ENCODE data around the gene ALK. TPM values are rescaled to one million over a fixed set of nuclear protein-coding genes. Genes with fewer than 3 reads are reported as not detected.

ALK gene
- total and polyA plus RNA-seq, 2 donors (not counting 1 experiment from before 2014, with no cell fraction given), result not detected

DNA sequence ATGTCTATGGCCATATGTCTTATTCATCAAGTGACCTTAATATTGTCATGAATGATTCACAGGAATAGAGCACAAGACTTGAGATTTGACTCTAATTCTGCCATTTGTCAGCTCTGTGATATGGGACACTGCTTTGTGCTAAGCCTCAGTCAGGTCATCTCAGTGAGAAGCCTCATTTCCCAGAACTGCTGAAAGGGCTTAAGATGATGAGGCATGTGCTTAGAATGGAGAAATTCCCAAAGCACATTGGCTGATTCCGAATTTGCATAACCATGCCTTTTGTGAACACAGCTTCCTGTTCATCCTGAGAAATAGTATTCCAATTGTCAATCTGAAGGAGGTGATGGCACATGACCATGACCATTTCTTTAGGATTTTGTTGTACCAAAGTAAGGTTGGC is 218.1 kb downstream of the ALK start:
- no peak overlapping the region for H3K27ac Mint-ChIP-seq
- no peaks in the 10 kb centered on the region for H3K9me3 Mint-ChIP-seq (ENCODE audit: insufficient read depth)
- H3K9ac ChIP-seq (ENCODE audit: low read length), result no peak overlapping the region
- ATAC-seq (ENCODE audit: low read depth) (no peak), DNase-seq (no peak)
- no peak overlapping the region for H3K4me3 ChIP-seq (ENCODE audit: control extremely low read depth in 1 of 5, extremely low read depth in 1 of 5, insufficient read depth in 1 of 5, low read depth in 2 of 5, low read length in 4 of 5)
- TF ChIP-seq EZH2 (IDR thresholded peaks at IDR 0.05; ENCODE audit: borderline replicate concordance, insufficient read depth, low read depth, low read length, poor library complexity, severe bottlenecking), result no peak
- TF ChIP-seq, protein P1, sequence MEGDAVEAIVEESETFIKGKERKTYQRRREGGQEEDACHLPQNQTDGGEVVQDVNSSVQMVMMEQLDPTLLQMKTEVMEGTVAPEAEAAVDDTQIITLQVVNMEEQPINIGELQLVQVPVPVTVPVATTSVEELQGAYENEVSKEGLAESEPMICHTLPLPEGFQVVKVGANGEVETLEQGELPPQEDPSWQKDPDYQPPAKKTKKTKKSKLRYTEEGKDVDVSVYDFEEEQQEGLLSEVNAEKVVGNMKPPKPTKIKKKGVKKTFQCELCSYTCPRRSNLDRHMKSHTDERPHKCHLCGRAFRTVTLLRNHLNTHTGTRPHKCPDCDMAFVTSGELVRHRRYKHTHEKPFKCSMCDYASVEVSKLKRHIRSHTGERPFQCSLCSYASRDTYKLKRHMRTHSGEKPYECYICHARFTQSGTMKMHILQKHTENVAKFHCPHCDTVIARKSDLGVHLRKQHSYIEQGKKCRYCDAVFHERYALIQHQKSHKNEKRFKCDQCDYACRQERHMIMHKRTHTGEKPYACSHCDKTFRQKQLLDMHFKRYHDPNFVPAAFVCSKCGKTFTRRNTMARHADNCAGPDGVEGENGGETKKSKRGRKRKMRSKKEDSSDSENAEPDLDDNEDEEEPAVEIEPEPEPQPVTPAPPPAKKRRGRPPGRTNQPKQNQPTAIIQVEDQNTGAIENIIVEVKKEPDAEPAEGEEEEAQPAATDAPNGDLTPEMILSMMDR (IDR thresholded peaks at IDR 0.05), result no peak
- no peaks in the 10 kb centered on the region for H3K4me1 Mint-ChIP-seq
- H2AFZ ChIP-seq (ENCODE audit: insufficient read depth, low read depth, low read length, poor library complexity, severe bottlenecking), result no peak overlapping the region
- no peaks in the 10 kb centered on the region for H3K9me3 ChIP-seq (ENCODE audit: control extremely low read depth in 1 of 3, control insufficient read depth in 2 of 3, insufficient read depth in 1 of 3, low read length in 2 of 3)
- H3K4me3 Mint-ChIP-seq, result no peak overlapping the region
- peaks cover 6% of the 10 kb centered on the region for H3K27me3 Mint-ChIP-seq
- H4K20me1 ChIP-seq (ENCODE audit: control insufficient read depth, insufficient read depth, low read length, poor library complexity, severe bottlenecking), result no peaks in the 10 kb centered on the region
- H3K27ac ChIP-seq (ENCODE audit: low read length in 2 of 2), result no peak overlapping the region
- ChIA-PET POLR2A (no interaction called here), CTCF (no interaction called here)
- no peaks in the 10 kb centered on the region for H3K4me1 ChIP-seq (ENCODE audit: control insufficient read depth in 2 of 2, insufficient read depth in 2 of 2, low read length in 2 of 2)
- WGBS (ENCODE audit: insufficient coverage), result no CpG with 5 or more reads among the region's 1 CpG
- H3K79me2 ChIP-seq (ENCODE audit: control insufficient read depth, insufficient read depth, low read length), result no peaks in the 10 kb centered on the region
- H3K36me3 ChIP-seq (replicated peaks in 1 of 2; ENCODE audit: control extremely low read depth in 1 of 2, control insufficient read depth in 1 of 2, extremely low read depth in 1 of 2, insufficient read depth in 2 of 2, low read length in 1 of 2), result no peaks in the 10 kb centered on the region
- intact Hi-C loops (cut with micrococcal nuclease), result no loop called here
- no peaks in the 10 kb centered on the region for H3K27me3 ChIP-seq (replicated peaks in 1 of 4; ENCODE audit: control extremely low read depth in 1 of 4, control insufficient read depth in 3 of 4, insufficient read depth in 4 of 4, low read length in 3 of 4)
- H3K4me2 ChIP-seq (replicated peaks; ENCODE audit: low read depth, low read length, poor library complexity, severe bottlenecking), result no peak overlapping the region

- no peak for ATAC-seq (ENCODE audit: low read depth)
- H4K20me1 ChIP-seq (ENCODE audit: control insufficient read depth, insufficient read depth, low read length, poor library complexity, severe bottlenecking), result no peaks in the 10 kb centered on the region
- H3K27me3 Mint-ChIP-seq, result peaks cover 6% of the 10 kb centered on the region
- H3K4me1 ChIP-seq (ENCODE audit: control insufficient read depth in 2 of 2, insufficient read depth in 2 of 2, low read length in 2 of 2), result no peaks in the 10 kb centered on the region
- no peak overlapping the region for H3K4me3 Mint-ChIP-seq
- DNase-seq, result no peak
- no peak overlapping the region for H2AFZ ChIP-seq (ENCODE audit: insufficient read depth, low read depth, low read length, poor library complexity, severe bottlenecking)
- CTCF ChIA-PET, result no interaction called here
- no peaks in the 10 kb centered on the region for H3K9me3 ChIP-seq (ENCODE audit: control extremely low read depth in 1 of 3, control insufficient read depth in 2 of 3, insufficient read depth in 1 of 3, low read length in 2 of 3)
- H3K36me3 ChIP-seq (replicated peaks in 1 of 2; ENCODE audit: control extremely low read depth in 1 of 2, control insufficient read depth in 1 of 2, extremely low read depth in 1 of 2, insufficient read depth in 2 of 2, low read length in 1 of 2), result no peaks in the 10 kb centered on the region
- intact Hi-C loops (cut with micrococcal nuclease), result no loop called here
- no peak overlapping the region for H3K4me3 ChIP-seq (ENCODE audit: control extremely low read depth in 1 of 5, extremely low read depth in 1 of 5, insufficient read depth in 1 of 5, low read depth in 2 of 5, low read length in 4 of 5)
- H3K27ac Mint-ChIP-seq, result no peak overlapping the region
- WGBS (ENCODE audit: insufficient coverage), result 72% methylated on average over 2 of the region's 2 CpGs
- no peaks in the 10 kb centered on the region for H3K4me1 Mint-ChIP-seq
- POLR2A ChIA-PET, result no interaction called here
- no peak overlapping the region for H3K4me2 ChIP-seq (replicated peaks; ENCODE audit: low read depth, low read length, poor library complexity, severe bottlenecking)
- TF ChIP-seq, protein P1 (IDR thresholded peaks at IDR 0.05), result no peak
- TF ChIP-seq EZH2 (IDR thresholded peaks at IDR 0.05; ENCODE audit: borderline replicate concordance, insufficient read depth, low read depth, low read length, poor library complexity, severe bottlenecking), result no peak
- no peak overlapping the region for H3K27ac ChIP-seq (ENCODE audit: low read length in 2 of 2)
- H3K27me3 ChIP-seq (replicated peaks in 1 of 4; ENCODE audit: control extremely low read depth in 1 of 4, control insufficient read depth in 3 of 4, insufficient read depth in 4 of 4, low read length in 3 of 4), result no peaks in the 10 kb centered on the region
- no peak overlapping the region for H3K9ac ChIP-seq (ENCODE audit: low read length)
- H3K79me2 ChIP-seq (ENCODE audit: control insufficient read depth, insufficient read depth, low read length), result no peaks in the 10 kb centered on the region
- no peaks in the 10 kb centered on the region for H3K9me3 Mint-ChIP-seq (ENCODE audit: insufficient read depth)
Measured at GRCh38 chr2:29702276-29702675, 219.1 kb downstream of the ALK start.
